ENCODE data around the gene HFM1.
A peak's percentile ranks its signal among the peaks of the same experiment; 100 is the strongest.
"Not testable (repeated sequence)": the region's sequence is repeated elsewhere in the genome, so short reads cannot be mapped to it uniquely, and the experiment has no call there.

HFM1 gene

GRCh38 chr1:91428182-91428798, 23.7 kb upstream of the HFM1 start:
- no peak for DNase-seq
- no peaks in the 10 kb centered on the region for H3K27me3 ChIP-seq (replicated peaks)
- H3K27ac ChIP-seq: no peak overlapping the region
- in situ Hi-C loops (cut with HindIII; ENCODE audit: low pct_ligation_motif_present, low sequenced_read_pairs): no loop called here
- no peak for TF ChIP-seq CTCF (IDR thresholded peaks at IDR 0.05; ENCODE audit: low read depth, low read length, missing control alignments)
- no peak overlapping the region for H3K4me3 ChIP-seq (ENCODE audit: low read depth, low read length)
- no peaks in the 10 kb centered on the region for H3K36me3 ChIP-seq (replicated peaks)

GRCh38 chr1:91427741-91428140, 23.1 kb upstream of the HFM1 start:
- in situ Hi-C loops (cut with HindIII; ENCODE audit: low pct_ligation_motif_present, low sequenced_read_pairs): no loop called here
- no peak for TF ChIP-seq CTCF (IDR thresholded peaks at IDR 0.05; ENCODE audit: low read depth, low read length, missing control alignments)
- DNase-seq: no peak
- no peak overlapping the region for H3K4me3 ChIP-seq (ENCODE audit: low read depth, low read length)
- no peaks in the 10 kb centered on the region for H3K36me3 ChIP-seq (replicated peaks)
- H3K27me3 ChIP-seq (replicated peaks): no peaks in the 10 kb centered on the region
- H3K27ac ChIP-seq: no peak overlapping the region

- DNase-seq; H3K27ac ChIP-seq; H3K36me3 ChIP-seq (replicated peaks); in situ Hi-C loops (cut with HindIII; ENCODE audit: low pct_ligation_motif_present, low sequenced_read_pairs); H3K27me3 ChIP-seq (replicated peaks); H3K4me3 ChIP-seq (ENCODE audit: low read depth, low read length): not testable (repeated sequence)
Measured at GRCh38 chr1:91422523-91422922, 17.9 kb upstream of the HFM1 start.

- H3K27me3 ChIP-seq (replicated peaks): no peaks in the 10 kb centered on the region
- no peaks in the 10 kb centered on the region for H3K36me3 ChIP-seq (replicated peaks)
- in situ Hi-C loops (cut with HindIII; ENCODE audit: low pct_ligation_motif_present, low sequenced_read_pairs): no loop called here
- no peak overlapping the region for H3K27ac ChIP-seq
- no peak for DNase-seq
- TF ChIP-seq CTCF (IDR thresholded peaks at IDR 0.05; ENCODE audit: low read depth, low read length, missing control alignments): no peak
- no peak overlapping the region for H3K4me3 ChIP-seq (ENCODE audit: low read depth, low read length)
Measured at GRCh38 chr1:91412371-91412770, 7.7 kb upstream of the HFM1 start.

- H3K27me3 ChIP-seq (replicated peaks): no peaks in the 10 kb centered on the region
- H3K27ac ChIP-seq: no peak overlapping the region
- no peak for DNase-seq
- no peaks in the 10 kb centered on the region for H3K36me3 ChIP-seq (replicated peaks)
- peak; percentile 61 for TF ChIP-seq CTCF (IDR thresholded peaks at IDR 0.05; ENCODE audit: low read depth, low read length, missing control alignments)
- H3K4me3 ChIP-seq (ENCODE audit: low read depth, low read length): no peak overlapping the region
- in situ Hi-C loops (cut with HindIII; ENCODE audit: low pct_ligation_motif_present, low sequenced_read_pairs): no loop called here
Measured at GRCh38 chr1:91406773-91407389, 2.2 kb upstream of the HFM1 start.

- TF ChIP-seq CTCF (IDR thresholded peaks at IDR 0.05; ENCODE audit: low read depth, low read length, missing control alignments): peak; percentile 37
- no peak overlapping the region for H3K4me3 ChIP-seq (ENCODE audit: low read depth, low read length)
- H3K36me3 ChIP-seq (replicated peaks): no peaks in the 10 kb centered on the region
- no peaks in the 10 kb centered on the region for H3K27me3 ChIP-seq (replicated peaks)
- DNase-seq: no peak
- H3K27ac ChIP-seq: no peak overlapping the region
- in situ Hi-C loops (cut with HindIII; ENCODE audit: low pct_ligation_motif_present, low sequenced_read_pairs): no loop called here
Measured at GRCh38 chr1:91402023-91402422, 2.6 kb downstream of the HFM1 start.

Data from brain microvascular endothelial cell (primary cell).